22Rv1 (cell line): Measurements from ENCODE around the gene ABHD14A.

Experiments used
- H3K27ac ChIP-seq: fragments of 450-650 bp; 2 replicates; pipeline ENCODE4 v1.5.1; 2017
- CTCF ChIP-seq: fragments of 450-650 bp; IDR thresholded peaks from 2 replicates; pipeline ENCODE4 v1.5.1; 2017; ENCODE audit warnings: mild to moderate bottlenecking
- ZFX ChIP-seq: fragments of 450-650 bp; IDR thresholded peaks from 2 replicates; pipeline ENCODE4 v1.6.1; 2017; ENCODE audit warnings: antibody characterized with exemption, borderline replicate concordance

Gene ABHD14A

GRCh38 chr3:51967384-51968169 is 7.3 kb upstream of the ABHD14A start, which contains the start of gene PCBP4:
PCBP4 (minus strand) TSS chr3:51967454; CDS start chr3:51961240, 6,214 bp downstream.
- TF ChIP-seq ZFX, result no peak
- no peak for TF ChIP-seq CTCF
- peak within 1 kb of the TSS; percentile 97 for H3K27ac ChIP-seq

GRCh38 chr3:51968170-51968775 is 6.6 kb upstream of the ABHD14A start:
- TF ChIP-seq CTCF, result no peak
- no peak for TF ChIP-seq ZFX
- peak overlapping the region; percentile 97 for H3K27ac ChIP-seq

- TF ChIP-seq CTCF (no peak), ZFX (no peak)
- H3K27ac ChIP-seq, result peak overlapping the region; percentile 97
Observed at GRCh38 chr3:51968883-51969678, 5.8 kb upstream of the ABHD14A start.

GRCh38 chr3:51969841-51970240 is 5.0 kb upstream of the ABHD14A start:
- TF ChIP-seq CTCF (no peak), ZFX (no peak)
- peak overlapping the region; percentile 97 for H3K27ac ChIP-seq

- TF ChIP-seq ZFX, result no peak
- no peak for TF ChIP-seq CTCF
Observed at GRCh38 chr3:51970606-51971300, 4.1 kb upstream of the ABHD14A start.

GRCh38 chr3:51971350-51971749 is 3.5 kb upstream of the ABHD14A start:
- TF ChIP-seq ZFX (no peak), CTCF (no peak)
- peak overlapping the region; percentile 97 for H3K27ac ChIP-seq

More at GRCh38 chr3:51970606-51971300, 4.1 kb upstream of the ABHD14A start:
- peak overlapping the region; percentile 97 for H3K27ac ChIP-seq
